Natural killer cell (primary cell): Measurements from ENCODE around the gene CTPS2. TPM values are rescaled to one million over a fixed set of nuclear protein-coding genes. Genes with fewer than 3 reads are reported as not detected.
"Not testable (repeated sequence)": the region's sequence is repeated elsewhere in the genome, so short reads cannot be mapped to it uniquely, and the experiment has no call there.

Experiments used
- ATAC-seq, 3 donors: fragments of 150-1000 bp in 2 of 3; fragments of 200-7000 bp in 1 of 3; cut with Tn5 transposase; 1 replicate in 1 of 3; 2 replicates in 2 of 3; pipeline ENCODE4 v1.10.0; 2021; ENCODE audit warnings: mild to moderate bottlenecking in 2 of 3, moderate library complexity in 2 of 3
- DNase-seq, 2 donors: peaks; one replicate each; pipeline versions ENCODE4 v3.0.0 to v3.0.0-alpha.2; 2013 to 2021; ENCODE audit warnings: mixed read lengths in 1 of 2
- H3K27ac ChIP-seq: one replicate; pipeline ENCODE4 v1.5.1; 2013; ENCODE audit warnings: mild to moderate bottlenecking, low read length
- H3K27me3 ChIP-seq: one replicate; pipeline ENCODE4 v1.6.1; 2013; ENCODE audit warnings: low read length; ENCODE audit not compliant: control insufficient read depth, insufficient read depth
- H3K36me3 ChIP-seq: one replicate; pipeline ENCODE4 v1.6.1; 2013; ENCODE audit warnings: low read length; ENCODE audit not compliant: control insufficient read depth, insufficient read depth
- H3K4me1 ChIP-seq: one replicate; pipeline ENCODE4 v1.6.1; 2013; ENCODE audit warnings: low read length; ENCODE audit not compliant: control insufficient read depth, insufficient read depth
- H3K4me3 ChIP-seq: one replicate; pipeline ENCODE4 v1.5.1; 2013; ENCODE audit warnings: low read length
- H3K9me3 ChIP-seq: one replicate; pipeline ENCODE4 v1.6.1; 2013; ENCODE audit warnings: low read length; ENCODE audit not compliant: control insufficient read depth, insufficient read depth
- H3K27ac Mint-ChIP-seq, 2 donors: one replicate each; pipeline ENCODE4 v1.8.0; 2022; ENCODE audit warnings: mild to moderate bottlenecking in 2 of 2, mixed read lengths in 2 of 2, moderate library complexity in 1 of 2
- H3K27me3 Mint-ChIP-seq, 2 donors: one replicate each; pipeline ENCODE4 v1.8.0; 2022; ENCODE audit warnings: low read depth in 2 of 2, mixed read lengths in 2 of 2
- H3K36me3 Mint-ChIP-seq: one replicate; pipeline ENCODE4 v1.8.0; 2022; ENCODE audit warnings: mixed read lengths
- H3K4me1 Mint-ChIP-seq, 2 donors: one replicate each; pipeline ENCODE4 v1.8.0; 2022; ENCODE audit warnings: mixed read lengths in 2 of 2
- H3K4me3 Mint-ChIP-seq: one replicate; pipeline ENCODE4 v1.8.0; 2022; ENCODE audit warnings: mild to moderate bottlenecking, moderate library complexity, mixed read lengths
- H3K9me3 Mint-ChIP-seq, 2 donors: one replicate each; pipeline ENCODE4 v1.8.0; 2022; ENCODE audit warnings: mixed read lengths in 2 of 2
- CTCF ChIP-seq: fragments of 200-600 bp; IDR thresholded peaks from one replicate; pipeline ENCODE4 v1.8.0; 2022; ENCODE audit warnings: antibody characterized with exemption
- WGBS: methylation state at CpG from one replicate; pipeline ENCODE4 v1.1.7; 2013; ENCODE audit warnings: missing lambda C conversion rate; ENCODE audit not compliant: insufficient coverage; 5-methylcytosine and 5-hydroxymethylcytosine counted together
- intact Hi-C: fragments of 100-400 bp; cut with micrococcal nuclease; formaldehyde crosslinking; loops from one replicate; pipeline ENCODE4 v1.14.2; 2022
- total RNA-seq, 4 donors: library from RNA; stranded (reverse); fragments of 120-200 nt in 1 of 4; gene quantifications; one replicate each; pipeline versions ENCODE4 v1.2.3 to v1.2.4, GENCODE V29; 2013 to 2022

The CTPS2 gene
- total RNA-seq, 3 donors from 2014 or later (not counting 1 experiment from before 2014, with no cell fraction given) = 3.6 to 6.0 (median 5.2) TPM

- intact Hi-C loops = no loop called here
- Mint-ChIP-seq H3K4me1 (peaks cover 12 to 14% of the 10 kb centered on the region in 2 donors), H3K36me3 (no peaks in the 10 kb centered on the region), H3K27ac (no peak overlapping the region), H3K9me3 (no peaks in the 10 kb centered on the region), H3K4me3 (no peak overlapping the region), H3K27me3 (no peaks in the 10 kb centered on the region)
- Histone ChIP-seq H3K4me1 (no peaks in the 10 kb centered on the region), H3K36me3 (no peaks in the 10 kb centered on the region), H3K4me3 (no peak overlapping the region), H3K27ac (no peak overlapping the region), H3K9me3 (no peaks in the 10 kb centered on the region), H3K27me3 (no peaks in the 10 kb centered on the region)
- DNase-seq = no peak
- 100% methylated on average over 1 of the region's 1 CpG for WGBS
- TF ChIP-seq CTCF = no peak
- no peak for ATAC-seq
Measured at GRCh38 chrX:16730450-16730849, 18.0 kb upstream of the CTPS2 start.

- Histone ChIP-seq H3K4me1 (no peaks in the 10 kb centered on the region), H3K4me3 (no peak overlapping the region), H3K27me3 (no peaks in the 10 kb centered on the region), H3K27ac (no peak overlapping the region), H3K36me3 (no peaks in the 10 kb centered on the region), H3K9me3 (no peaks in the 10 kb centered on the region)
- H3K27me3 Mint-ChIP-seq = no peaks in the 10 kb centered on the region
- H3K36me3 Mint-ChIP-seq = no peaks in the 10 kb centered on the region
- peaks cover 26% of the 10 kb centered on the region in 2 donors for H3K4me1 Mint-ChIP-seq
- no peak overlapping the region for H3K27ac Mint-ChIP-seq
- H3K4me3 Mint-ChIP-seq = no peak overlapping the region
- intact Hi-C loops = no loop called here
- no peak for ATAC-seq
- DNase-seq = no peak
- H3K9me3 Mint-ChIP-seq = no peaks in the 10 kb centered on the region
- TF ChIP-seq CTCF = no peak
Measured at GRCh38 chrX:16727637-16728036, 15.2 kb upstream of the CTPS2 start.

- Mint-ChIP-seq H3K27ac (peak overlapping the region in 1 of 2 donors; percentile 57), H3K4me3 (peak overlapping the region; percentile 4), H3K4me1 (peaks cover 25 to 29% of the 10 kb centered on the region in 2 donors)
- H3K36me3 Mint-ChIP-seq, DNase-seq, H3K4me1 ChIP-seq, ATAC-seq, H3K27ac ChIP-seq, H3K9me3 Mint-ChIP-seq, H3K27me3 Mint-ChIP-seq, H3K36me3 ChIP-seq, H3K9me3 ChIP-seq, intact Hi-C loops, H3K4me3 ChIP-seq, H3K27me3 ChIP-seq: not testable (repeated sequence)
- whole genome bisulfite sequencing = 86% methylated on average over 2 of the region's 5 CpGs
Measured at GRCh38 chrX:16726347-16726988, 14.0 kb upstream of the CTPS2 start.

GRCh38 chrX:16725072-16725471 lies 12.6 kb upstream of the CTPS2 start:
- no peaks in the 10 kb centered on the region for H3K36me3 Mint-ChIP-seq
- intact Hi-C loops = no loop called here
- DNase-seq (no peak), ATAC-seq (no peak)
- peak overlapping the region; percentile 5 to 30 for H3K27ac Mint-ChIP-seq
- Histone ChIP-seq H3K4me1 (peaks cover 12% of the 10 kb centered on the region), H3K27me3 (no peaks in the 10 kb centered on the region), H3K4me3 (no peak overlapping the region), H3K9me3 (no peaks in the 10 kb centered on the region), H3K36me3 (no peaks in the 10 kb centered on the region), H3K27ac (no peak overlapping the region)
- H3K27me3 Mint-ChIP-seq = no peaks in the 10 kb centered on the region
- TF ChIP-seq CTCF = no peak
- peaks cover 30% of the 10 kb centered on the region in 2 donors for H3K4me1 Mint-ChIP-seq
- no peak overlapping the region for H3K4me3 Mint-ChIP-seq
- 95% methylated on average over 7 of the region's 7 CpGs for WGBS
- no peaks in the 10 kb centered on the region for H3K9me3 Mint-ChIP-seq
